PC-9 (cell line): ENCODE measurements around the gene MAOA.

Experiments
- EZH2 ChIP-seq: fragments of 200-600 bp; sonication (generic); IDR thresholded peaks from 2 replicates; pipeline ENCODE4 v1.8.0; 2017; ENCODE audit warnings: antibody characterized with exemption, low read depth
- TF ChIP-seq, protein P1 (sequence below): fragments of 200-600 bp; sonication (generic); conservative IDR thresholded peaks from 2 replicates; pipeline ENCODE4 v1.6.1; 2017; ENCODE audit warnings: mixed run types, antibody characterized with exemption, mild to moderate bottlenecking, moderate library complexity

DNA sequence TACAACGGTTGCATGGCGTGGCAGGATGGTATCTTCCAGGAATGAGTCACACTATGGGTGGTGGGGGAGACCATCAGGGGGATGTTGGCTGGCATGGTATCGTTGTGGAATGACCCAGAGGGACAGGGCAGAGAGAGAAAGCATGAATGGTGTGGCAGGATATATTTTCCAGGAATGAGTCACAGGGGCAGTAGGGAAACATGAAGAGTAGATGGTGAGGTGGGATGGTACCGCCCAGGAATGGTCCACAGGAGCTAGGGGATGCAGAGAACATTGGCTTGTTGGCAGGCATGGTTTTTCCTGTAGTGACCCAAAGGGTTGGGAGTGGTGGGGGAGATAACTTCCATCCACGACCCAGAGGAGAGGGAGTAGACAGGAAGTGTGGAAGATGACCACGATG is 62.4 kb downstream of the MAOA start:
- TF ChIP-seq, protein P1, sequence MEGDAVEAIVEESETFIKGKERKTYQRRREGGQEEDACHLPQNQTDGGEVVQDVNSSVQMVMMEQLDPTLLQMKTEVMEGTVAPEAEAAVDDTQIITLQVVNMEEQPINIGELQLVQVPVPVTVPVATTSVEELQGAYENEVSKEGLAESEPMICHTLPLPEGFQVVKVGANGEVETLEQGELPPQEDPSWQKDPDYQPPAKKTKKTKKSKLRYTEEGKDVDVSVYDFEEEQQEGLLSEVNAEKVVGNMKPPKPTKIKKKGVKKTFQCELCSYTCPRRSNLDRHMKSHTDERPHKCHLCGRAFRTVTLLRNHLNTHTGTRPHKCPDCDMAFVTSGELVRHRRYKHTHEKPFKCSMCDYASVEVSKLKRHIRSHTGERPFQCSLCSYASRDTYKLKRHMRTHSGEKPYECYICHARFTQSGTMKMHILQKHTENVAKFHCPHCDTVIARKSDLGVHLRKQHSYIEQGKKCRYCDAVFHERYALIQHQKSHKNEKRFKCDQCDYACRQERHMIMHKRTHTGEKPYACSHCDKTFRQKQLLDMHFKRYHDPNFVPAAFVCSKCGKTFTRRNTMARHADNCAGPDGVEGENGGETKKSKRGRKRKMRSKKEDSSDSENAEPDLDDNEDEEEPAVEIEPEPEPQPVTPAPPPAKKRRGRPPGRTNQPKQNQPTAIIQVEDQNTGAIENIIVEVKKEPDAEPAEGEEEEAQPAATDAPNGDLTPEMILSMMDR = no peak
- no peak for TF ChIP-seq EZH2
